Measurements from ENCODE around the gene LPO.

The LPO gene

DNA sequence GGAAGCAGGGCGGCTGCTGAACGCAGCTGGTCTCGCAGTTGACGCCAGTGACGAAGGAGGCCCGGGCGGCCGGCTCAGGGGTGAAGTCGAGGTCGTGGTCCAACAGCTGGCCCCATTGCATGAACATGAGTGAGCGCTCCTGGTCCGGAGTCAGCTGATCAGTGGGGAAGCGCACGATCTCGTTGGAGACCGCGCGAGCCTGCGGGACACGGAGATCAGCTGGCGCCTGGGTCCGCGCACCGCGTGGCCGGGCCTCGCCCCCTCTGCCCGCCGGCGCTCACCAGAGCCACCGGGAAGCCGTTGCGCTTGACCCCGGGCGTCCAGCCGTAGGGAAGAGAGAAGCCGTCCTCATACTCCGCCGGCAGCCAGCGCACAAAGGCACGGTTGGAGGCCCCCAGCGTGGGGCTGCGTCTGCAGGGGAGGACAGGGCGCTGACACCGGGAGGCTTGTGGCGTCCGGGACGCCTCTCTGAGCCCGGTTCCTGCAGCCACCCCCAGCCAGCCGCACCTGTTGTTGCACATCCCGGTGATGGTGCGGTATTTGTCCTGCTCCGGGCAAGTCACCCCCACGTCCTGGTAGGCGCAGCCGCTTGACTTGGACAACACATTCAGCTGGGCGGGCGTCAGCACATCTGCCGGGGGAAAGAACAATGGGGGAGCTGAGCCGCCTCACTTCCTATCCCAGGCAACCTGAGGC lies 40.8 kb downstream of the LPO start:
- no peak for DNase-seq

DNA sequence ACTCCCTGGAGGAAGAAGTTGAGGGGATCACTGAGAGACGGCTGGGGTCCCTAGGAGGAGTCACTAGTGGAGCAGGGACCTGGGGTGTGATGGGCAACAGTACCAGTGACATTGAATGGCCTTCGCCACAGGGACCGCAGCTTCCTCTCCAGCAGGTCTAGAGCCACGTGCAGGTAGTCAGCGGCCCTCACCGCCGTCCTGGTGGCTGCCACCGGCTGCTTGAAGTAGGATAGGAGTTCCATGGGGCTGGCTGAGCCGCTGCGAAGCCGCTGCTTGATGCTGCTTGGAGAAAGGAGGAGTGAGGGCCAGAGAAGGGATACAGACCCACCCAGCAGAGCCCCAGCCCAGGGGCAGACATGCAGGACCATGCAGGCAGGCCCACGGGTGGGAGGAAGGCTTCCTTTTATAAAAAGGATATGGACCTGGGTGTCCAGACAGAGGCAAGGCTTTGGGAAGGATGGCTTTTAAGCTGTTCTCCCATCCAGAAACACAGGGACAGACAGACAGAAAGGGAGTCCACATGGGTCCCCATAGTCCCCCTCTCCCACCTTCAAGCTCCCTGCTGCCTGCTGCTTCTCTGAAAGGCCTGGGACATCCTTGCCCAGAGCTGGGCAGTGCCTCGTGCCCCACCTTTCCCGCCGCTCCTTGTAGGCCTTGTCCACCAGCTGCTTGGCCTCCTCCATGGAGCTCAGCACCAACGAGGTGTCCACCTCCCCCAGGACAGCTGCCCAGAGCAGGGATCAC lies 41.5 kb downstream of the LPO start:
- no peak for DNase-seq

DNA sequence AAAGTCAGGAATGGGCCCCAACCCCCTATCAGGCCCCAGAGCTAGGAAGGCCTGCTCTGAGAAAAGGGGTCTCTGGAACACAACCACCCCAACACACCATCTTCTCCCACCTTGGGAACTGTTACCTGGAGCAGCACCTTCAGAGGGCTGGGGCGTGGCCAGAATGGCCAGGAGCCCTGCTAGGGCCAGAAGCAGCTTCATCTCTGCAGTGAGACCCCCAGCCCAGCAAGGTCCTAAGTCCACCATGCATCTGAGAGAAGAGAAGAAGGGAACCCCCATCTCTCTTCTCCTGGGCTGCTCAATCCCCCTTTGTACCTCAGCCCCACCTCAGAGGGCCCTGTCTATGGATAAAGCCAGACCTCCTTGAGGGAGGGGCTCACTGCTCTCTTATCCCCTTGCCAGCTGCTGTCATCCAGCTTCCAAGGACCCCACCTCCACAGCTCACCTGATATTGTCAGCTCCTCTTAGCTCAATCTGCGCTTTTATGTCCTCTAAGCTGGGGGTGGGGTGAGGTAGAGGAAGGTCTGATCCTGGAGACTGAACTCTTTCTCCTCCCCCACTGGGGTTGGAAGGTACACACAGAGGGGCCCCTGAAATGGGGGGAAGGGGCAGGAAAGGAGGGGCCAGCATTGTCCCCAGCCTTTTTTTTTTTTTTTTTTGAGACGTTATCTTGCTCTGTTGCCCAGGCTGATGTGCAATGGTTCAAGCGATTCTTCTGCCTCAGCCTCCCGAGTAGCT lies 42.3 kb downstream of the LPO start, which contains the start of gene MPO:
Gene MPO, minus strand, starts transcription at position 456 of the 738 bp plus-strand sequence. Its CDS starts 177 bp downstream, at position 279.
- no peak for DNase-seq

DNA sequence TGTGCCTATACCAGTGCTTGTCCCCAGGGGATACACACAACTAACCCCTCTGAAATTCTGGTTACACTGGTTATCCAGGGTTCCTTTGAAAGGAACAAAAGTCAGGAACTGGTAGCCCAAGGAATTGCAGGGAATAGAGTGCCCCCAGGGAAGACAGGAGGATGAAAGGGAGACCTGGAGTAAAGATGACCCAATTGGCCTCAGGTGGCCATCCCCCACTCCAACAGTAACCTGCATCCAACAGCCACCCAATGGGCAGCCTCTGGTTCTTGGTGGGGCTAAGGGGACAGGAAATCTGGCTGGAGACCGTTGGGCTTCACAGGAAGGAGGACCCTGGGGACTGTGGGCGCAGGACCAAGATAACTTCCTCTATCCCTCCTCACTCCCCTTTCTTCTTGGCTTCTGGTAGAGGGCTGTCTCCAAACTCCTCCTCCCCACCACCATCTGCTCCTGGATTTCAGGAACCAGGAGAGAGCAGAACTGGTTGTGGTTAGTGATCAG lies 43.2 kb downstream of the LPO start:
- DNase-seq = no peak

DNA sequence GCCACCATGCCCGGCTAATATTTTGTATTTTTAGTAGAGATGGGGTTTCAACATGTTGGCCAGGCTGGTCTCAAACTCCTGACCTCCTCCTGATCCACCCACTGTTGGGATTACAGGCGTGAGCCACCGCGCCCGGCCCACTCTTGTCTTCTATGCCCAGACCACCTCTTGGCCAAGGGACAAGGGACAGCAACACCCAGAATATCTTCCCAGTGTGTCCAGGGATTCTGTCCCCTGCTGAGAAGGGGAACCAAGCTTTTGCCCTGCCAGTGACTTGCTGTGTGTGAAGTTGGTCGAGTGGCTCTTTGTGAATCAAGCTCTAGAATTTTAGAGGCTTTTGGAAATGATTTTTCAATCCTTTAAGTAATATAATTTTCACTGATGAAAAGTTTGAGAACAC lies 44.1 kb downstream of the LPO start:
- no peak for DNase-seq

DNA sequence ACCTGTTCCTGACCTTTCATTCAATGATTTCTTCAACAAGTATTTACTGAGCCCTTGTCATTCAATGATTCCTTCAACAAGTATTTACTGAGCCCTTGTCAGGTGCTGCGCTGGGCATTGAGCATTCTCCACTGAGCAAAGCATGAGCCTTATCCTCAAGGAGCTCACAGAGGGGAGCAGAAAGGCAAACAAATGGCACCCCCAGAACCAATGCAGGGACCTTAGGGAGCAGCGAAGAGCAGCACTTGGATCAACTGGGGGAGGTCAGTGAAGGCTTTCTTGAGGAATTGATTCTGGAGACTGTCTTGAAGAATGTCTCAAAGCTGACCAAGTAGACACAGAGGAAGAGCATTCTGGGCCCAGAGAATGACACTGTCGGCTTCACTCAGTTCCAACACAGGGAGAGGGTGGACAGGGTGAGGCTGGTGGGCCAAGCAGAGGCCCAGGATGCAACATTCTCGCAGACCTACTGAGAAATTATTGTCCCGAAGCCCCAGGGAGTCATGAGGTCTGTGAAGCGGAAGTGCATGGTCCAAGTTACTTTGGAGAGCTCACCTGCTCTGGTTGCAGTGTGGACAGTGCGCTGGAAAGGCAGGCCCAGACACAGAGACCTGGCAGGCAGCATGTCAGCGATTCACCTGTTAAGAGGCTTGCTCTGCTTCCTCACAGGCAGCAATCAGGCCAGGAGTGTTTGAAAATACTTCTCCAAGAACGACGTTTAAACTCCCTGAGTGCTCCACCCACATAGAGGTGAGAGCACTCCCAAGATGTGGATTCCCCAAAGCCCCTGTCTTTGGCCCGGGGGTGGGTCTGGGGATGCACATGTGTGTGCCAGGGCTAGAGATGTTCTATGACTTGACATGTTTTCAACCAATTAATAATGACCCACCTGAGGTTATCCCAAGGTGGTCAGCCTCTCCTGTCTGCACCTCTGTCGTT lies 45.6 kb downstream of the LPO start:
- no peak for DNase-seq

DNA sequence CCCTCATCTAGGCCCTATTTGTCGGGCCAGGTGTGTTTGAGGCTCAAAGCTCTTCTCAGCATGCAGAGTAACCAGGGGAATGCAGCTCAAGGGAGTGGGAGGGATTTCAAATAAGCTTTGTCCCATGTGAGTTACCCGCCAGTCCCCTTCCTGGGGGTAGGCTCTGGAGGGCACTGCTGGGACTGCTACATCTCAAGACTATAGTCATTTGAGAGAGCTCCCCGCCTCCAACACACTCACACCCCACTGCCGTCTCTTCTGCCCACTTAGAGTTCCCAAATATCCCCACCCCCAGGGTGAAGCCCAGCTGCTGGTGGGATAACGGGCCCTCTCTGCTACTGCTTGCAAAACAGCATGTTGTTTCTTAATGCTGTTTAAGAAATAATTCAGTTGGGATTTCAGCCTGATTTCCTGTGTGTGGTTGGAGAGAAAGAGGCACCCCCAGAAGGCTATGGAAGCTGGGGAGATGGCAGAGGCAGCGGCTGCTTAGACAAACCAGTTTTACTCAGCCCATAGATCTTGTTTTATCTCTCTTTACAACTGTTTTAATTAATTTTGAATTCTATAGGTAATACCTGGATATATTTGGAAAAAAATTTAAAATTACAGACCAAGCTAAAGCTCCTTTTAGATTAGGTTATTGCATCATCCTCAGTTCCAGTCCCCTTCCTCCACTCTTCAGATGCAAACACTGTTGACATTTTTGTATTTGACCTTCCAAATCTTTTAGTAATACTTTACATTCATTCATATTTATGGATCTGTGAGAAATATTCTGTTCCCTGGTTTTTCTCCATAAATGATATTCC lies 46.4 kb downstream of the LPO start:
- no peak for DNase-seq

DNA sequence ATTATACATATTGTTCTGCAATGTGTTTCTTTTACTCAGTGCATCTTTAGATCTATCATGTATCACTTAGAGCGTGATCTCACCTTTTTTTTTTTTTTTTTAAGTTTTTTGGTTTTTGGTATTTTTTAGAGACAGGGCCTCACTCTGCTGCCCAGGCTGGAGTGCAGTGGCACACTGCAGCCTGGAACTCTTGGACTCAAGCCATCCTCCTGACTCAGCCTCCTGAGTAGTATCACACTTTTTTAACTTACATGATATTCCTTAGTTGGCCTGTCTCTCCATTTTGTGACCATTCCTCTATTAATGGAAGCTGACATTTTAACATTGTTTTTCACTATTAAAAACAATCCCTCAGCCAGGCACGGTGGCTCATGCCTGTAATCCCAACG lies 47.0 kb downstream of the LPO start:
- no peak for DNase-seq

DNA sequence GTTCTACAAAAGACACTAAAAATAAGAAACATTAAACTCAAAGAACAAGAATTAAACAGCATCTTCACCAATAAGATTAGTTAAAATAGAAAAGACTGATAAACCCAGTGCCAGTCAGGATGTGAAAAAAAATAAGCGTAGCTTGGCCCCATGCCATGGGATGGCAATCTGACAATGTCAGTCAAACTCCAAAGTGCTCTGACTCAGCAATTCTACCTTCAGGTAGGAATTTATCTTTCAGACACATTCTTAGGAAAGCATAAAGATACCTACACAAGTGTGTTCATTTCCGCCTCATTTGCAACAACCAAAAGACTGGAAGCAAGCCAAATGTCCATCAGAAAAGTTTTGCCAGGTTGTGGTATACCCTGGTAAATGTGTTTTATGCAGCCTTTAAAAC lies 51.5 kb downstream of the LPO start:
- no peak for DNase-seq

DNA sequence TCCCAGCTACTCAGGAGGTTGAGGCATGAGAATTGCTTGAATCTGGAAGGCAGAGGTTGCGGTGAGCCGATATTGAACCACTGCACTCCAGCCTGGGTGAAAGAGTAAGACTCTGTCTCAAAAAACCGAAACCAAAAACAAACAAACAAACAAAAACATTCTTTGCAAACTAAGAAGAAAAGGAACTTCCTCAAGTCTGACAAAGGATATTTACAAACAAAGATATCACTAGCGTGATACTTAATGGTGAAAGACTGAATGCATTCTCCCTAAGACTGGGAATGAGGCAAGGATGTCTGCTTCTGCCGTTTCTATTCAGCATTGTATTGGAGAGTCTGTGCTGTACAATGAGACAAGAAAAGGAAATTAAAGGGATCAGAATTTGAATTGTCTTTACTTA lies 52.9 kb downstream of the LPO start:
- DNase-seq = no peak

DNA sequence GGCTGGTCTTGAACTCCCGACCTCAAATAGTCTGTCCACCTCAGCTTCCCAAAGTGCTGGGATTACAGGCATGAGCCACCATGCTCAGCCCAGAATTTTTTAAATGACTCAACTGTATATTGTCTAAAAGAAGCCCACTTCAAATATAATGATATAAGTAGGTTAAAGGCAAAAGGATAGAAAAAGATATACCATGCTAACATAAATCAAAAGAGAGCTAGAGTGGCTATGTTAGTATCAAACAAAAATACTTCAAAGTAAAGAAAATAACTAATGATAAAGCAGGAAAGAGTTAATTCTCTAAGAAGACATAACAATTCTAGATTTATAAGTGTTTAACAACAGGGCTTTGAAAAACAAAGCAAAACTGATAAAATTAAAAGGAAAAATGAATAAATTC lies 55.6 kb downstream of the LPO start:
- DNase-seq = no peak

DNA sequence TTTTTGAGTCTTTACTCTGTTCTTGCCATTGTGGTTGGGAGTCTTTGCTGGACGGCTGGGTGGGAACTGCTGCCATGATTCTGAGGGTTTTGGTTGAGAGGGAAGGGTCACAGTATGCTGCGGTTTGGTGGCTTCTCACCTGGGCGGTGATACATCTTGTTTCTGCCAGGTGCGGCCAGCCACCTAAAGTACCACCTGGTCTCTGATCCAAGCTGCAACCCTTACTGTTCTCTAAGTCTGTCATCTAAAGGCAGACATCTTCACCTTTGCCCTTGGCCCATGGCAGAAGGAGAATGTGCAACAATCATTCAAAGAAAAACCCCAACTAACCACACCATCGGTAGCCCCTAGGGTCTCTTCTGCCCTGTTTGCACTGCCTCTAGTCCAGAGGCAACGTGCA lies 62.0 kb downstream of the LPO start:
- DNase-seq = no peak

DNA sequence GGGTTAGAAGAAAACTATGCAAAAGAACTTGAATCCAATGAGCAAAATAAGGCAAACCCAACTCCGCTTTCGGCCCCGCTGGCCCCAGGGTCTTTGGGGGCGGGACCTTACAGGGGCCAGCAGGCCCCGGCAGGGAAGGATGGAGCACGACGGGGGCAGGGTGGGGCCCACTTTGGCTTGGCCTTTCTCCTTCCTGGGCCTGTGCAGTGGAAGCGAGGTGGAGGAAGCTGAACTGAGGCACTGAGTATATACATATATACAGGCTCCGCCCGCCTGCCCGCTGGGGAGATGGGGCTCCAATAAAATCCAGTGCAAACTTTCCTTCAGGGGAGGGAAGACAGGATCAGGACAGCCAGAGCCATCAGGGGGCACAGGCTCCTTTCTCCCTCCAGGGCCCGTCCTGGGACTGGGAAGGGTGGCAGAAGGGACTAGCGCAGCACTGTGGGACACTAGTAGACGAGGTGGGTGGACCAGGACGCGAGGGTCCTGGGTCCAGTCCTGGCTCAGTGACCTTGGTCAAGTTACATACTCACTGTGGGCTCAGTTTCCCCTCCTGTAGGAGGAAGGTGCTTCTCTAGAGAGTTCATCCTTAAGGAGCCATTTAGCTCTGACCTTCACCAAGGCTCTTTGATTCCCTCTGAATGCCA lies 63.2 kb downstream of the LPO start:
- no peak for DNase-seq

DNA sequence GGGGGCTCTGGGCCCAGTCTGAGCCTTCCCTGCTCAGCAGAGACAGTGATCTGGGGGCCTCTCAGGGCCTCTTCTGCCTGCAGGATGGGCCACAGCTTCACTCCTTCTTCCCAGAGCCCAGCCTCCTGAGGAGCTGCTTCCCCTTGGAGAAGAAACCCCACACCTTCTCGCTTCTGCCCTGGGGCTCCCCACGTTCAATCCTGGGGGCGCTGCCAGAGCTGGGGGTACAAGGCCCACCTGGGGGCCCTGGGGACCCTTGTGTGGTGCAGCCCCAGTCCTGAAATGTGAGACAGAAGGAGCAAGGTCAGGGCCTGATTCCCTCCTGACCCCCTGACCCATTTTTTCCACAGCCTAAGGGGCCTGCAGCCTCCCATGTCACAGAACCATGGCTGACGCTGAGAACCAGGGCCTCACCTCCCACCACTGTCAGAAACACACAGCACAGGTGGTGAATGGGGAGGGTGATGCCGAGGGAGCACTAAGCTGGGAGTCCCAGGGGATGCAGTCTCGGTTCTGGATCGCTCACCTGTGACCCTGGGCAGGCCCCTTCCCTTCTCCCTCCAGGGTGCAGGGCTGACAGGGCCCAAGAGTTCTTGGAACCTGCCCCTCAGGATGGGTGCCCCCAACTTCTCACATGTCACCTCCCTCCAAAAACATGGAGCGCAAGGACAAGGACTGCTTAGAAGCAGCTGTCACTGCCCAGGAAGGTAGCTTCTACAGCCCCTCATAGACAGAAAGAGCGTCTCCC lies 64.0 kb downstream of the LPO start:
- no peak for DNase-seq

DNA sequence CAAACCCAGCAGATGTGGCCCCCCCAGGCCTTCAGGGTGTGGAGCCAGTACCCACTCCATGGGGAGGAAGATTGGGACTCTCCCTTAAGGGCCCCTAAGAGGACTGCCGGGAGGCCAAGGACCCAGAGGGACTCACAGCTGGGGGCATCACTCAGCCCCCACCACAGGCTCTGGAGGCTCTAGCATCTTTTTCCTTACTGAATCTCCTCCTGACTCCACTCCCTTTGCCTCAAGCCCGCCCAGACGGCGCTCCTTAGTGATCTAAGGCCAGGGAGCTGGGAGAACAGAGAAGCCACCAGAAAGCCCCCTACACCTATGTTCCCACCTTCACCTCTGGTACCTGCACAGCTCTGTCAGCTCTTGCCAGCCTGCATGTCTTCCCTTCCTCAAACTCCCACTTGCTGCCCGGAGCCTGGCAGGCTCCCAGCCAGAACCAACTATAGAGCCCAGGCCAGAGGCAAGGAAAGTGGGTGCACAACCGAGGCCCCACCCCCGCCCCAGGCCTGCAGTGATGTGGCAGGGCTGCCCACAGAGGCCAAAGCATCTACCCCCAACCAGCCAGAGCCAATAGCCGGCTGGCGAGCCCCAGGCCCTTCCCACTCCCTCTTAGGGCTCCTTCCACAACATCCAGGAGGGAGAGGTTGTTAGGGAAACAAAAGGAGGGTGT lies 64.7 kb downstream of the LPO start:
- DNase-seq = no peak

DNA sequence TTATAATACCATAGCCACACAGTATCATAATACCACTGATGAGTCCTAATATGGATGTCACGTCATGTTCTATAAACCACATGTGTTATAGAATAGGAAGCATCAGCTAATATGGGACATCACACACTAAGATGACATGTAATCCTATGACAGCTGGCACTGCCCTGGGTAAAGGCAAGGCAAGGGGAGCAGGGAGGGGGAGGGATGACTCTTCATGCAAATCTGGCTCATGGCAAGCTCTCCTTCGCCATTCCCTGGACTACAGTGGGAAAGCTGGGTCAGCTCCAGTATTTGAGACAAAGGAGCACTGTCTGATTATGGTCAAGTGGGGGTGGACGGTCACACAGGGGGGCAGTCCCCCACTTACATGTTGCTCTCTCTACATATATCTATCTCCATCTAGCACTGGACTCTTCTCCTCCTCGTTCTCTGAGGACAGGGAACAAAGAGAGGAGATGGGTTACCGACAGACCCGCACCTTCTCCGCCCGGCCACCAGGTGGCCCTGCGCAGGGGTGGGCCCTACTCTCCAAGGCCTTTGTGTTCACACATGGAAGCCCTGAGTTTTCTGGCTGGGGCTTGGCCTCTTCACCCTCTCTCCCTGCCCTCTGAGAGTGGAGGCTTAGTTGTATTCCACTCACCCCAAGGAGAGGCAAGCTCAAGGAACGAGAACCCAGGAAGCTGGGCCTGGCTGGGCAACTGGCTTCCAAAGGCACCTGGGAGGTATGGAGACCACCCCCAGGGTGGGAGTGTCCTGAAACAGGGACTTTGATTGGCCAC lies 65.8 kb downstream of the LPO start:
- peak; percentile 39 for DNase-seq

DNA sequence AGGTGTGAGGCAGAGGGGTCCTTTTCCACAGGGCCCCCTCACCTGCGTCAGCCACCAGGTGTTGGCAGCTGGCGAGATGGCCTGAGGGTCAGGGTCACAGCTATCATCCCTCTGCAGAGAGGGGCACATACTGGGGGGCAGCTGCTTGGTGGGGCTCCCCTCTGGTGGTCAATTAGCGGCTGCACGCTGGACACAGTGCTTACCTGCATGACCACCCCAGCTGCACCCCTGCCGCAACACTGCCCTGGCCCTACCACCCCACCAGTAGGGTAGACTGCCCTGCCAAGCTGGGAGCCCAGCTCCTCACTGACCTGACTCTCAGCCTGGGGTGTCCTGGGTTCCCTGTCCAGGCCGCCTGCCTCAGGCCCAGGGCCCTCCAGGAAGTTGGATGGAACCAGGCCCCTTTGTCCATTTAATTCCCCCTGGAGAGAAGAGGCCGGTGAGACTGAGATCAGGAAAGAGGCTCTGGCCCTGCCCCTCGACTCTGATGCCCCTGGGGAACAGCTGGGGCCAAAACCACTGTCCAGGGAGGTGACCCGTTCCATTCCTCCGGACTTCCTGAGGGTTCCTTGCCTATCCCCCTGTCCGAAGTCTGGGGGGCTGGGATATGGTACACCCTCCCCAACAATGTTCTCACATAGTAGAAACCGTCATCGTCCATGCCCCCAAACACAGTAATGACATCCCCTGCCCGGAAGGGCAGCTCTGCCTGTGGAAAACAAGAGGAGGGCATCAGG lies 66.5 kb downstream of the LPO start:
- no peak for DNase-seq

DNA sequence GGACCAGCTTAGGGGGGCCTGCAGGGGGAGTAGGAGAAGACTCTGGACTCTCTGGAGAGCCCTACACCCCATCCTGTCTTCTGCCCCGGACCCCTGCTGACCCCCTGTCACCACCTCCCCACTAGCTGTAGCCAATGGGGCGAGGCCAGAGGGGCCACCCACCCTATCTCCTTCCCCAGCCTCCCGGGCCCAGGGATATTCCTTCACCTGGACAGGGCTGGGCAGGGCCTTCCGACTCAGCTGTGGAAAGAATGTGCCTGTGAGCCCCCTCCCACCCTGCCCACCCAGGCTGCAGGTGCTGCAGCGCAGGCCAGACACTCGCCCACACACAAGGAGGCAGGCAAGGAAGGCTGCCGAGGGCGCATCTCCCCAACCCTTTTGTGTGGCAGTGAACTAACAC lies 67.2 kb downstream of the LPO start:
- no peak for DNase-seq
